Tongue (tissue), 2 donors: ENCODE data around the gene LAX1. TPM values are rescaled to one million over a fixed set of nuclear protein-coding genes. Genes with fewer than 3 reads are reported as not detected.
A peak's percentile ranks its signal among the peaks of the same experiment; 100 is the strongest.
"Not testable (repeated sequence)": the region's sequence is repeated elsewhere in the genome, so short reads cannot be mapped to it uniquely, and the experiment has no call there.

Source experiments
- DNase-seq: peaks from one replicate; pipeline ENCODE4 v3.0.0-alpha.2; 2015
- total RNA-seq: library from RNA; depleted of rRNA; stranded (reverse); fragments of >200 nt; gene quantifications from one replicate; pipeline ENCODE4 v1.2.3, GENCODE V29; 2014

The LAX1 gene
- total RNA-seq, 1 donor from 2014 or later: not detected

DNA sequence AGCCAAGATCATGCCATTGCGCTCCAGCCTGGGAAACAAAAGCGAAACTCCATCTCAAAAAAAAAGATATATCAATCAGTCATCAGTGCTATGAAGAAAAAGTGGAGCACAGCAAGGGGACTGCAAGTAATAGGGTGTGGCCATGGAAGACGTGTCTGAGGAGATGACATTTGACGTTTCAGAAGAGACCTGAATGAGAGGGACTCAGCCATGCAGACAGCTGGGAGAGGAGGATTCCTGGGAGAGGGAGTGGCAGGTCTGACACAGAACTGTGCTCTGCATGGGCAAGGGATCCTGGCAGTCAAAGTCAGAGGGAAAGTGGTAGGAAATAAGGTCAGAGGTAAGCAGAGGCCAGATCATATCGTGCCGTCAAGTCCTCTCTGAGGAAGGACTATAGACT lies 3.3 kb downstream of the LAX1 start:
- no peak for DNase-seq

DNA sequence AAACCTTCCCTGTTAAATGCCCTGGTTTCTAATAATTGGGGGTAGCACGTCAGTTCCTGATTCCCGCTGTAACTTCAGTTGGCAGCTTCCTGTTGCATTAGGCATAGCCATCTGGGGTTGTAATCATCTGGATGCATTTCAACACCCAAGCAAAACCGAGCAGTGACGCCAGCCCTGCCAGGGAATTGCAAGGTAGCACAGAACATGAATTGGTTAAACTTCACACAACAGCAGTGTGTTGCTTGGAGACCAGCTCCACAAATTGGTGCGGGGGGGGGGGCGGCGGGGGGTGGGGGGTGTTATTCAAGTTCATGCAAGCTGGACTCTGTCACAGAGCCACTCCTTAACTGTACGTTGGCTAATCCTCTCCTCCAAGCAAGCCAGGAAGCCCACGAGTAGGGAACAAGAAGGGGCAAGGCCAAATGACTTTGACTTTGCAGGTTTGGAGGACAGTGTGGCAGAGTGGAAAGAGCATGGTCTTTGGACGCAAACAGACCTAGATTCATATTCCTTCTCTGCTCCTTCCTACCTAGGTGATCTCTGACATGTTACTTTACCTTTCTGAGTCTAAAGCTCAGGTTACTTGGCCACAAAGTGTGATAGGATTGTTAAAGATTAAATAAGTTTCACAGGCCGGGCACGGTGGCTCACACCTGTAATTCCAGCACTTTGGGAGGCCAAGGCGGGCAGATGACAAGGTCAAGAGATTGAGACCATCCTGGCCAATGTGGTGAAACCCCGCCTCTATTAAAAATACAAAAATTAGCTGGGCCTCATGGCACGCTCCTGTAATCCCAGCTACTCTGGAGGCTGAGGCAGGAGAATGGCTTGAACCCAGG lies 4.7 kb downstream of the LAX1 start:
- DNase-seq: peak; percentile 89

DNA sequence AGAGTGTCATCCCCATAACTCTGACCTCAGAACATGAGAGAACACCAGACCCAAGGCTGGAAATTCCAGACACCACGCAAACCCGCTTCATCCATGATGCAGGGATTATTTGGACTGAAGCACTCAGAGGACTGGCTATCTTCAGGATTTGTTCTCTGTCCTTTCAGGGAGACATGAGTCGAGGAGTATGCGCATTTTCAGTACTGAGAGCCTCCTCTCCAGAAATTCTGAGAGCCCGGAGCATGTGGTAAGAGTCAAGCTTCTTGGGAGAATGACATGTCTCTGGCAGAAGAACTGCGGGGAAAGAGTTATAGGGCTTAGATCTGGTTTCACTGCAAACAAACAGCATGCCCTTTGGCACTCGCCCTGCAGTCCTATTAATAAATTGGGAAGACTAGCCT lies 6.9 kb downstream of the LAX1 start:
- peak; percentile 43 for DNase-seq

DNA sequence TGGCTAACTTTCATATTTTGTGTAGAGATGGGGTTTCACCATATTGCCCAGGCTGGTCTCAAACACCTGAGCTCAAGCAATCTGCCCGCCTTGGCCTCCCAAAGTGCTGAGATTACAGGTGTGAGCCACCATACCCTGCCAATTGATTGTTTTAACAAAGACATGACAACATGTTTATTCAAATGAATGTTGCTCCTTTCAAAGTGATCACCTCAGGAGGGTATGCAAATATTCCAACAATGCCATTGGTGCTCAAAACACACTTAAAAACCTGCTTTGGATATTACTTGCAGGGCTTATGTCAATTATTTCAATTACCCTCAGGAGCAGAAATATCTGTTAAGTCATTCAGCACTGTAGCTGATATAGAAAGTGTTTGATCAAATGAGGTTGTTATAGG lies 7.9 kb downstream of the LAX1 start:
- no peak for DNase-seq

DNA sequence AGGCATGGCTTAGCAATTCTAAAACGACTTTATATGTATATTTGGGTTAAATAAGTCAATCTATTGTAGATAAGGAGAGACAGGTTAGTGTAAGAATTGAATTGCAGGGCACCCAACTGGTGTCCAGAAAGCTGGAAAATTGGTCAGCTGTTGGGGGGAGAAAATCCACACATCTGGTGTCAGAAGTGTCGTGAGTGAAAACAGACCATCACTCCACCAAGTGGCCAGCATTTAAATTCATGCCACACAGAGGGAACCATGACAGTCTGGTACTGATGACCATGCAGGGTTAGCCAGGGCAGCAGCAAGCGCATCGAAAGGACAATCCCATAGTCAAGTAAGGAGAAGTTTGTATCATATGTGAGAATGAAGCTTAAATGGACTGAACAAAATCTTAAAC lies 11.7 kb downstream of the LAX1 start:
- DNase-seq: no peak

DNA sequence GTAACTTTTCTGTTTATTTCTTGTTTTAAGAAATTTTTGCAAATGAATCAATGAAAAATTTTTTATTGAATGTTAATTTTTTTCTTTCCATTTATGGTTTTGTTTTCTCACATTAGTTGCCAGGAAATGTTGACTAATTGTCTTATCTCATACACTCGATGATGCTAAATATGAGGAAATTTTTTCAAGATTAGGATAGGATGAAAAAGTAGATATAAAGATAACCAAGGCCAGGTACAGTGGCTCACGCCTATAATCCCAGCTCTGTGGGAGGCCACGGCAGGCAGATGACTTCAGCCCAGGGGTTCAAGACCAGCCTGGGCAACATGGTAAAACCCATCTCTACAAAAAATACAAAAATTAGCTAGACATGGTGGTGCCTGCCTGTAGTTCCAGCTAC lies 12.6 kb downstream of the LAX1 start:
- DNase-seq: no peak

DNA sequence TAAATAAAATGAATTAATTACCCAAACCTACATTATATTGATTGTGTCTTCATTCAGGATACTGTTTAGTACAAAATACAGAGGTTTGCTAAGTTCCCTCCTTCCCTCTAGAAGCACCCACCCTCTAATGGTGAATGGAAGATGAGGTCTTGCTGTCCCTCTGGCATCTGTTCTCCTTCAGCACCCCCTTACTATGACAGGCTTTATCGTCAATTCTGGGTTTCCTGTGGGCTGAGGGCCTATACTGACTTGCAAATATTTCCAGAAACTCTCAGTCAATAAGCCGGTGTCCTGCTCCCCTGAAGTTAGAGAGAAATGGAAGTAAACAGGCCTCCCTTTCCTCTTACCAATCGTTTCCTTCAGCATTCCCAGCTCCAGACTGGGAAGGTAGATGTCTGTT lies 13.2 kb downstream of the LAX1 start:
- DNase-seq: no peak

DNA sequence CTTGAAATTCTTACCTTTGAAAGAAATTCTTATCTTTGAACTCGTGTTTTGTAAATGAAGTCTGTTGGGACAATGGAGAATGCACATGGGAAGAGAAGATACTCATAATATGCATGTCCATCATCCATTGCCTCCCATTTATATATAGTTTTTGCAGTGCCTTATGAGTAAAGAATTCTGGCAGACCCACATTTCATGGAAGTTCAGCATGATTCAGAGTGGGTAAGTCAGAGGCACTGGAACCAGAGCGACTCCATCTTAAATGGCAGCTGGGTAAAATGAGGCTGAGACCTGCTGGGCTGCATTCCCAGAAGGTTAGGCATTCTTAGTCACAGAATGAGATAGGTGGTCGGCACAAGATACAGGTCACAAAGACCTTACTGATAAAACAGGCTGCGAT lies 13.8 kb downstream of the LAX1 start:
- no peak for DNase-seq

DNA sequence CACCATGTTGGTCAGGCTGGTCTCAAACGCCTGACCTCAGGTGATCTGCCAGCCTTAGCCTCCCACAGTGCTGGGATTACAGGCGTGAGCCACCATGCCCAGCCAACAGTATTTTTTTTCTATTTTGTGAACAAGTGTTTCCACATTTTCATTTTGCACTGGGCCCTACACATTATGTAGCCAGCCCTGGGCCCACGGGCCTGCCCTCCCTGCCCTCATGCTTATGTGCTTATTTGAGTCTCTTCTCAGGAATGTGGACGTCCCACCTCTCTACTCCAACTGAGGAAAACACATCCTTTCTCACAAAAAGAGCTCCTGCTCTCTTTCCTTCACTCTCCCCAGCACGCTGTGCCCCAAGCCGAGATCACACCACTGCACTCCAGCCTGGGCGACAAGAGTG lies 17.0 kb downstream of the LAX1 start:
- DNase-seq: no peak

DNA sequence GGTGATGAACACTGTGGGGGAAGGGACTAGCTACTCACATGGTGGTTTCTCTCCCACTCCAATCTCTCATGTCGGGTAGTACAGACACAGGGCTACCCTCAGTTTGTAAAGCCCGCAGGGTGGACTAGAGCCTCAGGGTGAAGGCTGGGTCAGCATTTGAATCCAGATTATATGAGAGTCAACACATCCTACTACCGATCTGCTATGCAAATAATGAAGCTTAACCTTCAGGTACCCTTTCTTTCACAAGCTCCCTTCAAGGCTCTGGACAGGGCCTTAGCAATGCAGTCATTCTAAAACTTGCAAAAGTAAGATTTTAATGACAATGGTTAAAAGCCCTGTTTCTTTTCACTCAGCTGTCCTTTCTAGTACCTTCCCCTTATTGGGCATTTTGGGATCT lies 25.0 kb downstream of the LAX1 start:
- no peak for DNase-seq

DNA sequence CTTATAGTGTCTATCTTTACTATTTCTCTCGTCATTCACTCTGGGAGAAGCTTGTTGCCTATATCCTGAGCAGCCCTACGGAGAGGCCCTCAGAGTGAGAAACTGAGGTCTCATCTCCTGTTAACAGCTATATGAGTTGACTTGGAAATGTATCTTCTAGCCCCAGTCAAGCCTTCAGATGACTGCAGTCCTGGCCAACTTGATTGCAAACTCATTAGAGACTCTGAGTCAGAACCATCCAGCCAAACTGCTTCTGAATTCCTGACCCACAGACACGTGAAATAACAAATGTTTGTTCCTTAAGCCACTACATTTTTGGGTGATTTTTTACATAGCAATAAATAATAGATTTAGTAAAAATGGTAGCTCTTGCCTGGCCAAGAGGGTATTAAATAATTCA lies 26.5 kb downstream of the LAX1 start:
- DNase-seq: no peak

DNA sequence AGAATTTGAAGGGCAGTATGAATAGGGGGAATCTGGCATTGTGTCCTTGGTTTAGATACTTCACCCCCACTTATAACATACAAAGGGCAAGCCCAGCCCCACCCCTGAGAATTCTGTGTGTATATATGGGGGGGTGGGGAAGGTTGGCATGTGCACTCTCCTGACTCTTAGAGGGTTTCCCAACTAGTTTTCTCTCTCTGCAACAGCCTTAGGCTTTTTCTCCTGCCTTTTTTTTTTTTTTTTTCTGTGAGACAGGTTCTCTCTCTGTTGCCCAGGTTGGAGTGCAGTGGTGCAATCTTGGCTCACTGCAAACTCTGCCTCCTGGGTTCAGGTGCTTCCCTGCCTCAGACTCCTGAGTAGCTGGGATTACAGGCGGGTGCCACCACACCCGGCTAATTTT lies 27.5 kb downstream of the LAX1 start:
- no peak for DNase-seq

DNA sequence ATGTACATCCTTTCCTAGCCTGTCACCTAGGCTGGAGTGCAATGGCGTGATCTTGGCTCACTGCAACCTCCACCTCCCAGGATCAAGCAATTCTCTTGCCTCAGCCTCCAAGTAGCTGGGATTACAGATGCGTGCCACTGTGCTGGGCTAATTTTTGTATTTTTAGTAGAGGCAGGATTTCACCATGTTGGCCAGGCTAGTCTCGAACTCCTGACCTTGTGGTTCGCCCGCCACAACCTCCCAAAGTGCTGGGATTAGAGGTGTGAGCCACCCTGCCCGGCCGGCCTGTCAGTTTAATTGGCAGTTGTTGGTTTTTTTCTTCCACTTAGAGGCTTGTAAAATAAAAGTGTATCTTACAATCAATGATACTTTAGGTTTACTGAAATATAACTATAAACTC lies 28.6 kb downstream of the LAX1 start:
- DNase-seq: not testable (repeated sequence)

DNA sequence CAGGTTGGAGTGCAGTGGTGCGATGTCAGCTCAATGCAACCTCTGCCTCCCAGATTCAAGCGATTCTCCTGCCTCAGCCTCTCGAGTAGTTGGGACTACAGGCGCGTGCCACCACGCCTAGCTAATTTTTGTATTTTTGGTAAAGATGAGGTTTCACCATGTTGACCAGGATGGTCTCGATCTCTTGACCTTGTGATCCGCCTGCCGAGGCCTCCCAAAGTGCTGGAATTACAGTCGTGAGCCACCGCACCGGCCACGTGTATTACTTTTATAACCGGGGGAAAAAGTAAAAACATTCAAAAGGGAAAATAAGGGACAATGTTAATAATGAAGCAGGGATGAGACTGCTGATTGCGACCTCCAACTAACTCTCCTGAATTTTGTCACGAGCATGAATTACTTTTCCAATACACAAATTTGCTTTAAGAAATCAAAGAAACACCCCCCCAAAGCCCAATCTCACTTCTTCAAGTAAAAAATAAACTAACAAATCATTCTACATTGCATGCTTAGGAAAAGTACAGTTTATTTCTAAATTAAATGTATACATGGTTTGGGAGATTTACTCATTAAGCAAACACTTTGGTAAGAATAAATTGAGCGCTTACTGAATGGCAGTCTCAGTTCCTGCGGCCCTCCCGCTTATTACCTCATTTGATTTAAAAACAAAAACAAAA lies 29.9 kb downstream of the LAX1 start:
- no peak for DNase-seq

DNA sequence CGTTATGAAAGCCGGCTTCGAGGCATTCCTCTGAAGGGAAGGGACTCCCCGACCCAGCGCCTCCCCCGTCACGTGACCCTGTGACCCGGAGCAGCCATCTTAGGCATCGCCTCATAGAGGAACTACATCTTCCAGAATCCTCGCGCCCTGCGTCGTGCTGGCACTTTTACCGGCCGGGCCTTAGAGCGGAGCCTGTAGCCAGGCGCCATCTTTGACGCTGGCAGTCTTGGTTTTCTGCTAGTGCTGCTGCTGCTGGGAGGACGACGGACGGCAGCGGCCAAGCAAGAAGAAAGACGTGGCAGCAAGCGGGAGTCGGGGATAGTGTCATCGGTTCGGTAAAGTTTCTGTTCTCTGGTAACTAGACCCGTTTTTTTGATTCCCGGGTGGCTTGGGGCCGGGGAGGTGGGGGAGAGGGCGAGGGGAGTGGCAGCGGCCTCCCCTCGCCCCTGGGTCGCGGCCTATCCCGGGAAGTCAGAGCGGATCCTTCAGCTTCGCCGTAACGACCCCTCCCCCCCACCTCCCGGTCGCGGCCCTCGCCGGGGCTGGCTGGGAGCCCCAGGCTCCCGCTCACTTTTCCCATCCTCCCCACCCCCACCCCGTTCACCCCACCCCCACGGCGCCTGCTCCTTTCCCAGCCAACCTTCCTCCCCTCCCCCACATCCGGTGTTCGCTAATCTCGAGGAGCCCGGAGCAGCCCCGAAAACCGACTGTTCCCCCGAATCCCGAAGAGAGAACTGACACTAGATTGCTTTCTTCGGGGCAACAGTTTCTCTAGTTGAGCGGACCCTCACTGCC lies 30.7 kb downstream of the LAX1 start, which contains the start of the genes ZBED6 and ZC3H11A:
Gene ZBED6, plus strand, starts transcription at position 183 of the 795 bp plus-strand sequence. CDS start 1,900 bp downstream, outside the sequence.
Gene ZC3H11A, plus strand, starts transcription at position 183 of the 795 bp plus-strand sequence. CDS start 21,448 bp downstream, outside the sequence.
- peak; percentile 100 for DNase-seq

DNA sequence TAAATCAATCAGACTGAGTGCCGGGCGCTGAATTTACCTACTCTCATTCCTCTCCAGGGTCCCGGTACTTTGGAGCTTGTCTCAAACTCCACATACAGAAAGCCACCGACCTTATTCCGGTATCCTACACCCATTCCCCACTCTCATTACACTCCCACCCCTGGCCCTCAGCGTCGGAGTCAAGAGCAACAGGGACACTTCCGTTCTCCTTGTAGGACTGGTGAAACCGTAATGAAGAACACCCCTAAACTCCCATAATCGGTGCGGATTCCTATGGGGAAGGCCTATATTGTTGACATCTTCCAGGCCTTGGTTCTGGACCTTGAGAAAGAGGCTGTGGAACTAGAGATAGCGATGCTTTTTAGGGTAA lies 31.2 kb downstream of the LAX1 start:
- peak; percentile 64 for DNase-seq

DNA sequence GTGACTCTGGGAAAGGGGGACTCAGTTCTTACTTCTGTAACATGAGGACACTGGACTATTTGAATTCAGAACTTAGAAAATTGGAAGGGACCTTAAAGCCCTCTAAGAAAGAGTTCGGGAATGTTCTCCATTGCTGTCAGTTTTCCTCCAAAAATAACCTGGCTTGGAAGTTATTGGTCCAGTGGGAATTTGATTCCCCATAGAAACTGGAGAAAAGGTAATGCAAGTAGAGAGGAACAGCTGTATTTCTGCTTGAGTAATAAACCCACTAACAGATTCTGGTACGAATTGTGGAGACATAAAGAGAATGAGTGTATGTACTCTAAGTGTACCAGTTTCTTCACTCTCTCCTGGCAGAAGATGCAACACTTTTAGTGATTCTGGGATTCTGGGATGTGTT lies 32.2 kb downstream of the LAX1 start:
- no peak for DNase-seq

DNA sequence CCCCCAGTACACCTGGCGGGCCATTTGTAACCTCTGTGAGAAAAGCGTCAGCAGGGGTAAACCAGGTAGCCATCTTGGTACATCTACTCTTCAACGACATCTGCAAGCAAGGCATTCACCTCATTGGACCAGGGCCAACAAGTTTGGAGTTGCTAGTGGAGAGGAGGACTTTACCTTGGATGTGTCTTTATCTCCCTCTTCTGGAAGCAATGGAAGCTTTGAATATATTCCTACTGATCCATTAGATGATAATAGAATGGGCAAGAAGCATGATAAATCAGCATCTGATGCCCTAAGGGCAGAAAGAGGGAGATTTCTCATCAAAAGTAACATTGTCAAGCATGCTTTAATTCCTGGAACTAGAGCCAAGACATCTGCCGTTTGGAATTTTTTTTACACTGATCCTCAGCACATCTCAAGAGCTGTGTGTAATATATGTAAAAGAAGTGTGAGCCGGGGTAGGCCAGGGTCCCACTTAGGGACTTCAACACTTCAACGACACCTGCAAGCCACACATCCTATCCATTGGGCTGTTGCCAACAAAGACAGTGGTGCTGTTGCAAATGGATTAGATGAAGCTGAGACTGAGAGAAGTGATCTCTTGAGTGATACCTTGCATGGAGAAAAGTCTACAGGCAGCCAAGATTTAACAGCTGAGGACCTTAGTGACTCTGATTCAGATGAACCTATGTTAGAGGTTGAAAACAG lies 33.1 kb downstream of the LAX1 start:
- peak; percentile 66 for DNase-seq

DNA sequence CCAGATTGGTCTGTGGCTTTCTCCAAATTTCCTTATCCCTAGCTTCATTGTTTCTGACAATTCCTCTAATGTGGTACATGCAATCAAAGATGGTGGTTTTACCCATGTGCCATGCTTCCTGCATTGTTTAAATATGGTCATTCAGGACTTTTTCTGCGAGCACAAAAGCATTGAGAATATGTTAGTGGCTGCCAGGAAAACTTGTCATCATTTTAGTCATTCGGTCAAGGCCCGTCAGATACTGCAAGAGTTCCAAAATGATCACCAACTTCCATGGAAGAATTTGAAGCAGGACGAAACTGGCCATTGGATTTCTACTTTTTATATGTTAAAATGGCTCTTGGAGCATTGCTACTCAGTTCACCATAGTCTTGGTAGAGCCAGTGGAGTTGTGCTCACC lies 34.2 kb downstream of the LAX1 start:
- no peak for DNase-seq

DNA sequence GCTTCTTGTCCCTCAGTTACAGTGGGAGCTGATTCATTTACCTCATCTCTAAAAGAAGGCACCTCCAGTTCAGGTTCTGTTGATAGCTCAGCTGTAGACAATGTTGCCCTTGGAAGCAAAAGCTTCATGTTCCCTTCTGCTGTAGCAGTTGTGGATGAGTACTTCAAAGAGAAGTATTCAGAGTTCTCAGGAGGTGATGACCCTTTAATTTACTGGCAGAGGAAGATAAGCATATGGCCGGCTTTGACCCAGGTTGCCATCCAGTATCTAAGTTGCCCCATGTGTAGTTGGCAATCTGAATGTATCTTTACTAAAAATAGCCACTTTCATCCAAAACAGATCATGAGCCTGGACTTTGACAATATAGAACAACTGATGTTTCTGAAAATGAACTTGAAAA lies 35.0 kb downstream of the LAX1 start:
- DNase-seq: no peak

DNA sequence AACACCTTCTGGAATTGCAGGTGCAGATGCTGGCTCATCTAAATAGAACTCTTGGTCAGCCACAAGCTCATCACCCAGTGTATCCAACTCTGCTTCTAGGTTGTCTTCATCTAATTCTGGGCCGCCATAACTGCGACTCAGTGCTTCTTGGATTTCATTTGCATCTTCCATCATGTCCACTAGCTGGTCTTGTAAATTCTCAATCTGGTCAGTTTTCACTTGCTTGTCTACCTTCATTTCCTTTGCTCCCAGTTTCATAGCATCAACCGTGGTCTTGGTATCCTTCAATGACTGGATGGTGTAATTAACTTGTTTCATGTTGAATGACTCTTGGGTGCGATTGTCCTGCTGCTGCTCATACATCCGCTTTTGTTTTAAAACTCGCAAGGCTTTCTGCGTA lies 40.7 kb downstream of the LAX1 start:
- no peak for DNase-seq

DNA sequence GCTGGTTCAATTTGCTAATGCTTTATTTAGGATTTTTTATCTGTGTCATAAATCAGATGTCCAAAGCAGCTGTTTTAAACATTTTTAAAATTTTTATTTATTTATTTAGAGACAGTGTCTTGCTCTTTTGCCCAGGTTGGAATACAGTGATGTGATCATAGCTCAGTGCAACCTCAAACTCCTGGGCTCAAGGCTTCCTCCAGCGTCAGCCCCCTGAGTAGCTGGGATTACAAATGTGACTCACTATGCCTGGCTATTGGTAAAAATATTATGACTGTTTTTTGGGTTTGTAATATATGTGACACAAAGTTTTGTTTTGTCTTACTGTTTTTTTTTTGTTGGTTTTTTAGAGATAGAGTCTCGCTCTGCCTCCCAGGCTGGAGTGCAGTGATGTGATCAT lies 42.2 kb downstream of the LAX1 start:
- DNase-seq: no peak
